Kidney tubule cell (primary cell): Measurements from ENCODE around the gene ANKLE2.

ENCODE experiments used
- DNase-seq: peaks from one replicate; pipeline ENCODE4 v3.0.0-alpha.2; 2018; ENCODE audit warnings: low spot score

ANKLE2 gene

DNA sequence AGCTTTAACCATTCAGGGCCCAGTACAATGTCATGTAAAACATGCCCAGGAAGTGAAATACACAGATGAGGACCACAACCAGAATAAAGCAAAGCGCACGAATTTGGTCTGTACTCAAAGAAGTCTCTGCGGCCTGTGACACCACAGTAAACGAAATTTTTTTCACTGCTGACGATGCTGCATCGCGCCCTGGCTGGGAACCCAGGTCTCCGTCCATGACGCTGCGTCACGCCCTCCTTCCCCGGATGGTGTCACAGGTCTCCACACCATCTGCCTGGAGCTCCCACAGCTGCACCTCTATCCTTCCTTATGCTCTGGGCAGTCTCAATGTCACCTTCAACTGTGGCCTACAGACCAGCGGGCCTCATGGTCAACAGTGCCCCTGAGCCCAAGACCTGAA, 17.8 kb downstream of the ANKLE2 start:
- DNase-seq = no peak

DNA sequence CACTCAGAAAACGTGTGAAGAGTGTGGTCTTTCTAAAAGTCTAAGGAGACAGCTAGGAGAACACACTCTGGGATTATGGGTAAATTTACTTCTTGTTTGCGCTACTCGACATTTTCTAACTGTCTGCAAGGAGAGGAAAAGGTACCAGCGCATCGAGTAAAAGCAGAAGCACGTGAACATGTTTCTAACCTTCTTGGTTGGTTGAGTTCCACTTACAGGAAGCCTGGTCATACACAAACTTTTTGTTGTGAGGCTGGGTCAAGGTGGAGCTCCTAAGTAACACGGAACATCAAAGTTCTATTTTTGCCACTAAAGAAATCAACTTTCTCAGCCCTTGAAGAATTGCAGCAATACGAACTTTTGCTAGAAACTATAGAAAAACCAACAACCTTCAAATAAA, 20.0 kb downstream of the ANKLE2 start:
- no peak for DNase-seq

DNA sequence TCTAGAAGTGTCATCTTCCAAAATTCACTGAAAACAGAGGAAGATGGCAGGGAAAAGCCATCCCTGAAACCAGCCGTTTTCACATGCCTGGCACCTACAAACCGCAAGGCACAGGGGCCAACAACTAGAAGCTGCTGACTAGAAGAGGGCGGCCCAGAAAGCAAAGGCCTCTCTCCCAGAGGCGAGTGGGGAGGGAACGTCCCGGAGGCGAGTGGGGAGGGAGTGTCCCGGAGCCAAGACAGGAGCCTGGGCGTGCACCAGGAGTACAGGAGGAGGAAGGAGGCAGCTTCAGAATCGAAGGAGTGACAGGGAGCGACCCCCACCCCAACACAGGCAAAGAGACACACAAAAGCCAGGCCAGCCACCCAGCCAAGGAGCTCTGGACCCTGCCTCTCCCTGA, 21.0 kb downstream of the ANKLE2 start:
- DNase-seq = no peak

DNA sequence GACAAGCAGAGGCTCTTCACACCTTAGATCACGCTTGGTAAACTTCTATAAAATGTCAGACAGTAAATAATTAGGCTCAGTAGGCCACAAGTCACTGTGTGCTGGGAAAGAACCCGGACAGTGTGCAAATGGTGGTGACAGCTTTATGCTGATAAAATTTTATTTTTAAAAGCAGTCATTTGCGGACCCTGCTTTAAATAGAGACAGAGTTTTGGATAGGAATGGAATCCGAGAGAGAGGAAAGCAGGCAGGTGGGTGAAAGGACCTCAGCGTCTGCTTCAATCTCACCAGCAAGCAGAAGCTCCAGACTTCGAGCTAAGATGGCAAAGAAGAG, 21.4 kb downstream of the ANKLE2 start:
- no peak for DNase-seq

DNA sequence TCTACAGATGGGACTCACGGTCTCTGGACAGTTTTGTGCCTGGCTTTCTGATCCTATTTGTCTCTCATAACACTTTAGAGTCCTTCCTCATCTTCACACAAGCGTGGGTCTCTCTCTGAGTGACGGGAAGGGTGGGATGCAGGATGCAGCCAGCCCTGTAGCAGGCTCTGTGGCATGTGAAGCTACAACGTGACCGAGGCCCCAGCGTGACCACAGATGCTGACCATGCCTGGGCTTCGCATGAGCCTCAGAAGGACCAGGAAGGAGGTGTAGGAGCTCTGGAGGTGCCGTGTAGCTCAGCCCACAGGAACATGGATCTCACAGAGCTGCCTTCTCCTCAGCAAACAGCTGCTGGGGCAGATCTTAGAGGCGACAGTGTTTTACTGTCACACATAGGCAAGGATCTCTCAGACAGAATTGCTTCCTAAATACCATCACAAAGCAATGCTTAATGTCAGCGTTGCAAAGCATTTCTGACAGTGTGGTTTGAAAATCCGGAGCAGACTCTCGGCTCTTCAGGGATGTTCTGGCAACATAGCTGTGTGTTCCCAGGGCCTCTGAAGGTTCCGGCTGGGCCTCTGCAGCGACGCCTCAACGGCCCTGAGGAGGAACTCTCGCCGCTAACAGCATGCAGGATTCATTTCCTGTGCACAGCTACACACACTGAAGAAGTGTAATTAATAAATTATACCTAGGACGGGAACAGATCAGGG, 21.9 kb downstream of the ANKLE2 start:
- DNase-seq = no peak

DNA sequence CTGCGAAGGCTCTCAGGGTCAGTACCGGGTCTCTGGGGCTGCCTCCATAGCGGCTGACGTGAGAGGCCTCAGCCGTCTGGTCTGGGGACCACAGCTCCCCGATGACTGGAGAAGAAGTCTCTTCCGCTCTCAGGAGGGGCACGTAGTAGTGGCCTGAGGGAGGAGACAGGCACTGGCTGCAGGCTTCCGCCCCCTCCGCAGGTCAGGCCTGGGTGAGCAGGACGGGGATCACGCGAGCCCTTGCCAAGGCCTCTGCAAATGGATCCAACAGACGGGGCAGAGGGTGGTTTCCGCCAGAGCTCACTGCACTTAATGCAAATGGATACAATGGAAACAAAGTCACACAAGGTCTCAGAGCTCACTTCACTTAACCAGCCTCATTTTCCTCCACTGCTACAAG, 24.7 kb downstream of the ANKLE2 start:
- DNase-seq = no peak

DNA sequence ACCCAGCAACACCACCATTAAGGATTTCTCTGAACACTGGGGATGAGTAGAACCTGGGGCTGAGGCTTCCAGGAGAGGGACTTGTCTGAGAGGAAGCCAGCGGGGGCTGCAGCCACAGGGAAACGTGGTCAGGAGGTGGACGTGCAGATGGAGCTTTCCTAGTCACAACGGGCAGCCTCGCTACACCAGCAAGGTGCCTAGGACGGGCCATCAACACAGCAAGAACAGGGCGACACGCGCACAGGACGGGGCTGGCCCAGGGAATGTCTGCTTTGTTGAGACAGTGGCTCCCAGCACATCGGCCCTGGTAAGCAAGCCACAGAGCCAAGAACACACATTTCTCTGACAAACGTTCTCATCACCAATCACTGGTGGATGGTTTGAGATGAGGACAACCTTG, 25.3 kb downstream of the ANKLE2 start:
- DNase-seq = no peak

DNA sequence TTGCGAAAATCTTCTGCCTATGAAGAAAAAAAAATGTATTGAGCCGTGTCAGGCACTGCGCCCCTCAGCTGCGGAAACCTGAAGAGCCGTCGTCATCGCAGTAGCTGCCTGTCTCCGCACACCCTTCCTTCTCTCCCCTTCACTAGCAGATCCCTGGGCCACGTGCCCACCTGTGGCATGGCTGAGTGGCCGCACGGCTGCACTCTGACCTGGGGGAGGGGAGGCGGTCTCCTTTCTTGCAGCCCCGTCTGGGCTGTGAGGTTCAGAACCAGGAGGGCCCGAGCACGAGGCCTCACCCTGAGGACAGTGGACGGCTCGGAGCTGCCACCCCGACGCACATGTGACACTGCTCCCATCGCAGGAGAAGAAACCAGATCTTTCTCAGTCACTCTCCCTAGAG, 26.1 kb downstream of the ANKLE2 start:
- DNase-seq = no peak

DNA sequence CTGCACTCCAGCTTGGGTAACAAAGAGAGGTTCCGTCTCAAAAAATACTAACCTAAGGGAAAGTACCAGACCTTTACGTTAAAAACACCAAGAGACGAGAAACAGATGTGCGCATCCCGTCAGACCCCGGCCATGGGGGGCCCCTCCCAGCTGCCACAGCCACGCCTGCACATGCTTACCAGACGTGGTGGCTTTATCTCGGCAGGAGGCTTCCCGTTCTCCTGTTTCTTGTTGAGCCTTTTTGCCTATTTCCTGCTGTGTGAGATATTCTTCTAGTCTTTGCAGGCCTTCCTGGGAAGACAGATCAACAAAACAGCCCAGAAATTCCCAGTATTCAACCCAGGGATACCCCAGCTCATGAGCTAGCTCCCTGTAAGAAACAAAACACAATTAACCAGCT, 27.4 kb downstream of the ANKLE2 start:
- DNase-seq = no peak

DNA sequence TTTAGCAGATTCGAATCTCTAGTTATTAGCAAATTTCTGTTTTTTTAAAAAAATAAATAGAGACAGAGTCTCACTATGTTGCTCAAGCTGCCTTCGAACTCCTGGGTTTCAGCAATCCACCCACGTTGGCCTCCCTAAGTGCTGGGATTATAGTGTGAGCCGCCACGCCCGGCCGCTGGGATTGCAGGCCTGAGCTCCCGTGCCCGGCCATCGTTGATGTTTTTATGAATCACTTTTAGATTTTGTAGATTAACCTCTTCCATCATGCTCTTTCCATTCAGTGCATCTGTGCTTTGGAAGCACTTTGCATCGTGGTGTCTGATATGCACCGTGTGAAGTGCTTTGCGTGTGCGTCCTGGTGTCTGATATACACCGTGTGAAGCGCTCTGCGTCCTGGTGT, 30.1 kb downstream of the ANKLE2 start:
- no peak for DNase-seq

DNA sequence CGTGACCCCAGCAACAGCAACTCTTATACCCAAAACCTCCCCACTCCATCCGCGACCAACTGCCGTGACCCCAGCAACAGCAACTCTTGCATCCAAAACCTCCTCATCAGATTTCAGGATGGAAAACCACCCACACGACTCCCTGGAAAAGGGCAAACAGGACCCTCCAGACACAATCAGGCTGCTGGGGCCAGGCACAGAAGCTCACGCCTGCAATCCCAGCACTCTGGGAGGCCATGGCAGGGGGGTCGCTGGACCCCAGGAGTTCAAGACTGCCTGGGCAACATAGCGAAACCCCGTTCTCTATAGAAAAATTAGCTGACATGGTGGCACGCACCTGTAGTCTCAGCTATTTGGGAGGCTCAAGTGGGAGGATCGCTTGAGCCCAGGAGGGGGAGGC, 31.3 kb downstream of the ANKLE2 start:
- DNase-seq = no peak

DNA sequence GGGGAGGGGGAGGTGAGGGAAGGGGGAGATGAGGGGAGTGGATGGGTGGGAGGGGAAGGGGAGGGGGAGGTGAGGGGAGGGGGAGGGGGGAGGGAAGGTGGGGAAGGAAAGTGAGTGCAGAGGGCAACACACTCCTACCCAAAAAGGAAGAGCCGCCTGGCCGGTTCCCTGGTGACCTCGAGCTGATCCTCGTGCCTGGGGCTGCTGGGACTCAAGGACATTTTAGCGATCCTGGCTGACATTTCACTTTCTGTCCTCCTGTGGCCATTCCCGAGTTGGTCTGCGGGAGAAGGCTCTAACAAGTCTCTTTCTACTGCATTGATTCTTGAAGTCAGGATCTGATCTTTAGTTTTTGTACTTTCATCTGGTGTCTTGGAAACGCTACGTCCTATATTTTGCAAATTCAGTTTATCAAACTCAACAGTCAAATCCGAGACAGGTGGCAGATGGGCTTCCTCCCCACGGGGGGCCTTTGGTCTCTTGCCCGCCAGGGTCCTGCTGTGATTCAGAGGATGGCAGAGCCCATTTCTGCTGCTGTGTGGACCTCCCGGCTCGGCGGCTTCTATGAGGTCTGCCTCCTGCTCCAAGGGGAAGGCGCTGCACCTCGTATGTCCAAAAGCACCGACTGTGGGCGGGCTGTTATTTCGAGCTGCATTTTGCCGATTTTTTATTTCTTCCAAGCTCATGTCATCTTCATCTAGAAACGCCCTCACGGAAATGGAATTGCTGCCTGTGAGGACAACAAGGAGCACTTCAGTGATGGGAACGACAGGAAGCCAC, 31.9 kb downstream of the ANKLE2 start:
- DNase-seq = no peak

DNA sequence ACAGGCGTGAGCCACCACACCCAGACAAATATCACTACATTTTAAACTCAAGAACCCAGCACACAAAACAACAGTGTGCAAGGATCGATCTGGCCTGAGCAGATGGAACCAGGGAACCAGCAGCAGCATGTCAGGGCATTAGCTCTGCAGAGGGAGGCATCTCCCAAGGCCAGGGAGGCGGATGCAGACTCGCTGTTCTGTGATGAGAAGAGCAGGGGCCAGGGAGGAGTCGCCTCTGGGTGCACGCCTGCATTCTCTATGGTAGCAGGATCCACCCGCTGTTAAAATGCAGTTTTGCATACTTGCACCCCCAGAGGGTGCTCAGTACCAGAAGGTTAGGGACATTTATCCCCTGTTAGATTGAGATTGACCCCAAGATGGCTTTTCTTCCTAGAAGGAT, 33.1 kb downstream of the ANKLE2 start:
- DNase-seq = no peak

DNA sequence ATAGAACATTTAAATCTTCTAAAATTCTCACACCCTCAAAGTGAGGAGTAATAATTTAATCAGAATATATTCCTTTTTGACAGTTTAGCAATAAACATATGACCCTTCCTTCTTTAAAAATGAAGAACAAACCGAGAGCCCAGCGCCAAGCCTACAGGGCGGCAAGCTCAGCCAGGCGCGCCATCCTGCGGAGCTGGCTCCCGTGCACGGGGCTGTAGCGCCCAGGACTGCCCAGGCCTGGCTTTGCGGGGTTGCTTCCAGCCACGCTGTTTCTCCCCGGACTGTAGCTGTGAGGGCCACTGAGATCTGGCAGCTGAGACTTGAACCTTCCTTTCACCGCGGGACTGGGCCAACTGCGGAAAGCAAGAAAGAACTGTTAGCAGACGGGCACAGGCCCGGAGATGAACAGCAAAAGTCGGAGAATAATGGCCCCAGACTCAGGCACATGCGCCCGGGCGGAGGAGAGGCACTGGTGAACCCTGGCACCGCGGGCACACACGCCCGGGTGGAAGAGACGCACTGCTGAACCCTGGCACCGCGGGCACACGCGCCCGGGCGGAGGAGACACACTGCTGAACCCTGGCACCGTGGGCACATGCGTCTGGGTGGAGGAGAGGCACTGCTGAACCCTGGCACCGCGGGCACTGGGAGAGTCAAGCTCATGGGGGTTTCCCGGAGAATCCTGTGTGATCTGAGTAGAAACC, 34.4 kb downstream of the ANKLE2 start:
- DNase-seq = no peak

DNA sequence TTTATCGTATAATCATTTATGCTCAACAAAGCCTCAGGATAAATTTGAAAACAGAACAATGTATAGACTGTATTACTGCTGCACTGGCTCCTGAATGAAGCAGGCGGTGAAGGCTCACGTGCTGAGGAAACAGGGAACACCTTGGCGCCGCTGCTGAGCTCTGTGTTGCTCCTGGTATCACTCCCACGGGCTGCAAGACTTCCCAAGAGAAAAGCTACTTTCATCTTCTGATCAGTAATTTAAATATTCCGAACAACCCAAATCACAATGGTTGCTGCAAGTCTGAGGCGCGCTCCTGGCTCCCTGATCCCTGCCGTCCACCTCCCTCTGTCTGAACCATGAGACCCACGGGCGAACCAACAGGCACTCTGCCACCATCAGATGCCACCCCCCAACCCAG, 35.2 kb downstream of the ANKLE2 start:
- no peak for DNase-seq

DNA sequence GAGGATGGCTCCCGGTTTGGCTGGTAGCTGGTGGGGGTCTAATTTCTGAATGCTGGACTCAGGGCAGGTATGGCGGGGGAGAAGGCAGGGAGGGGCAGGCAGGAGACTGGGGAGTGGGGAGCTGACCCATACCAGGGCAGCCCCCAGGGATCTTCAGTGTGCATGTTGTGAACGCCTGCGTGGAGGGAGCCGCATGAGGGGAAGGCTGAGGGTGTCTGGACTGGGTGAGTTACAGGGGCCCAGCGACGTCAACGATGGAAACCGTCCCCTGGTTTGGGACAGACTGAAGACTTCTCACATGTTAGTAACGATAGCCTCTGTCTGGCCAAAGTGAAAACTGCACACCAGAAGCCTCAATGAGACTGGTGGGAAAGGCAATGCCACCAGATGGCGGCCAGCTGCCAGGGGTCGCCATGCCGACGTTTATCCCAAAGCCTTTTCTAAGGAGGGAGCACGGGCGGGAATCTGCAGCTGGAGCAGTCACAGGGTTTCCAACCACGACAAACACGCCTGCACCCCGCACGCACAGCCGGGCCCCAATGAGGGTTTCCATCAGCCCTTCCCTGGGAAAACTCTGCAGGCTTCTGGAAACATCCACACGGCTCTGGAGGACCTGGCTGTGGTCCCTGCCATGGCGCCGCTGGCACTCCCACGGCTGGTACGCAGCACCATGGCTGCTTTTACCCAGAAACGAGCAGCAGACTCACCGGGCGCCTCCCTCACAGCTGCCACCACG, 37.0 kb downstream of the ANKLE2 start:
- DNase-seq = no peak

DNA sequence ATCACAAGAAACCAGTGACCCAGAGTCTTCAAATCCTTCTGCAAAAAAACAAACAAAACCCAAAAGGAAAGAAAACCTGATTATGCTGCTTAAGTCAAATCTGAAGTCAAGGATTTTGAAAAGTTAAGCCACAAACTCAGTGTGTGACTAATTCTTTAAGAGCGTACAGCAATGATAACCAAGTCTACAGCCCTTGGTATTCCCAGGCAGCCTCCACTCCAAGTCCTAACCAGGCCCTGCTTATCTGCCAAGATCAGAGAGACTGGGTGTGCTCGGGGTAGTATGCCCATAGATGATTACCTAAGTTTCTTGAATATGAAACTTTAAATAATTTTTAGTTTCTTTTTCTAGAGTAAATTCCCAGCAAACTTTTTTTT, 37.9 kb downstream of the ANKLE2 start:
- DNase-seq = no peak

DNA sequence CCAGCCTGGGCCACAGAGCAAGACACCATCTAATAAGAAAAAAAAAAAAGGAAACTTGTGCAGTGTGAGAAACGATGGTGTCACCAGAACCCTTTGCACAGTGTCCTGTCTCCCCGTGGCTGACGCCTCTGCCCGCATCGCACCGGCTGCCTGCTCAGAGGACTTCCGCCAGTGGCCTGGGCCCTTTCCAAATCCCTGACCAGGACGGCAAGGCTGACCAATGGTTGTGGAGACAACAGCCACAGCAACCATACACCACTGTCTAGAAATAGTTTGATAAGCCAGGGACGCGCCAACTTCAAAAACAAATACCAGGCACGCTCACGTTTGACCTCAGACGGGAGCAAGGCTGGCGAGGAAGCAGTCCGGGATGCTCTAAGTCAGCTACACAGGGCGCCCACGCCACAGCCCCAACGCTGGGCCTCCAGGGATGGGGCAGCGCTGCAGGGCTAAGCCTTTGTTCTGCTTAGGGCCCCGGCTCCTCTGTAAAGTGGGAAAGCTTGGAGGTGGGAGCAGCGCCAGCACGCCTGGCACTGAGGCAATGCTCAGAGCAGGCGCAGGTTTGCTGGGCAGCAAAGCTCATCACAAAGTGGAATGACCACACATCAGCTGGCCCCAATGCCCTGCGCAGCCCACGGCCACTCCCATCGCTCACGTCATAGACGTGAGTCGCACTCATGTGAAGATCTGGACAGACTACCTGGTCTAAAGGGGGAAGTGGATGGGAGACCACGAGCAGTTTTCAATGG, 38.4 kb downstream of the ANKLE2 start:
- no peak for DNase-seq

DNA sequence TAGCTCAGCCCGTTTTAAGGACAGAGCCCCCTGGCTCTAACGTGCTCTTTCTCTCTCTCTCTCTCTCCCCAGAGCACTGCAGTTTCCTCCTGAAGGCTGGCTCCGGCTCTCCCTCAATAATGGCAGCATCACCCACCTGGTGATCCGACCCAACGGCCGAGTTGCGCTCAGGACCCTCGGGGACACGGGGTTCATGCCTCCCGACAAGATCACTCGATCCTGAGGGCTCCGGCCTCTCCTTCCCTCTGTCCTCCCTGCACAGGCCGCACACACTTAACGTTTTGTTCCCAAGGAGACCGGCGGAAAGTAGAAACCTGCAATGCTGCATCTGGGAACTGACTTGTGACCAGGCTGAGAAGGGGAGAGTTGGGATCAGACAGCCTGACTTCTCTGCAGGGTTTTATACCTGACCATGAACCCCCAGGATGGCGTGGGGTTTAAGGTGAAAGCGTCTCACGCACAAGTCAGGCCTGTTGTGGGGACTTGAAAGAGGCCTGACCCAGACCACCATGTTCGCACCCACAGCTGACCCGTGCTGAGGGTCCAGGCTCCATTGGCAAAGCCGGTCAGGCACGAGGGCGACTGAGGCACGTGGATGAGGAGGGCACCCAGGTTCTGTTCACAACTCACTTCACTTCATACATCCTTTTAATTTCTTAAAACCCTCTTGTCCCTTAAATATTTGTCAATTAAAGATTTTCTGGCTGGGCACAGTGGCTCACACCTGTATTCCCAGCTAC, 40.9 kb downstream of the ANKLE2 start:
- no peak for DNase-seq

DNA sequence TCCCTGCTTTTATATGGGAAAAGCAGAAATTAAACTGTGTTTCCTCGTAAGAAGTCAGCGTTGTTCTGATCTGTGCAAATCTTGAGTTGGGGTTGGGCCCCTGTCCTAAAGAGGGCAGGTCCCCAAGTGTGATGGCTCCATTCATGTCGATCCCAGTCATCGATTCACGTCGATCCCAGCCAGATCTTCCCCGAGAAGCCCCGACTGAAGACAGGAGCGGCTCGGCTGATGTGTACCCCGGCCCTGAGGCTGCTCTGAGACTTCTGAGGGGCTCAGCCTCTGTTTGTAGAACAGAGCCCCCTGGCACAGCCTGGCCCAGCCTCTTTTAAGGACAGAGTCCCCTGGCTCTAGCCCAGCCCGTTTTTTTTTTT, 41.7 kb downstream of the ANKLE2 start:
- DNase-seq = no peak
